ENCODE measurements around the gene KCNH1.

KCNH1 gene

GRCh38 chr1:210937846-210938245 lies 196.1 kb downstream of the KCNH1 start:
- Mint-ChIP-seq H3K4me1 (no peaks in the 10 kb centered on the region), H3K9me3 (no peaks in the 10 kb centered on the region), H3K36me3 (no peaks in the 10 kb centered on the region), H3K27me3 (no peaks in the 10 kb centered on the region), H3K4me3 (no peak overlapping the region), H3K27ac (no peak overlapping the region)
- no peak for ATAC-seq

DNA sequence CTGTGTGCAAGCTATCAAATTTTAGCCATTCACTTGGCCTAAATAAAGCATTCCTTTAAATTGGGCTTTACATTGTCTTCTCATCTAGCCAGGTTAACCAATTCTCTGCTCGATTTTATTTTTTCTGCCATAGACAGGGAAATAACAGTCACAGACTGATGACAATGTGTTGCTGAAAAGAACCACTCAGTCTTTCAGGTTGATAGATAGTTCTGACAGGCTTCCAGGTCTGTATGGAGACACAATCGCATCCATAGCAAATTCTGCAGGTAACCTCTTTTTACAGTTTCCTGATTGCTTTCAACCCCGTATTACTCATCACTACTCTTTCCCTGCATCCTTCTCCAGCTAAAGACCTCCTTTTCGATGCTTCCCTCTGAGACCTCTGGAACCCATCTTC lies 198.0 kb downstream of the KCNH1 start:
- peaks cover 3% of the 10 kb centered on the region for H3K9me3 Mint-ChIP-seq
- H3K27ac Mint-ChIP-seq: no peak overlapping the region
- no peak for ATAC-seq
- H3K4me1 Mint-ChIP-seq: no peaks in the 10 kb centered on the region
- no peak overlapping the region for H3K4me3 Mint-ChIP-seq
- H3K36me3 Mint-ChIP-seq: no peaks in the 10 kb centered on the region
- no peaks in the 10 kb centered on the region for H3K27me3 Mint-ChIP-seq

DNA sequence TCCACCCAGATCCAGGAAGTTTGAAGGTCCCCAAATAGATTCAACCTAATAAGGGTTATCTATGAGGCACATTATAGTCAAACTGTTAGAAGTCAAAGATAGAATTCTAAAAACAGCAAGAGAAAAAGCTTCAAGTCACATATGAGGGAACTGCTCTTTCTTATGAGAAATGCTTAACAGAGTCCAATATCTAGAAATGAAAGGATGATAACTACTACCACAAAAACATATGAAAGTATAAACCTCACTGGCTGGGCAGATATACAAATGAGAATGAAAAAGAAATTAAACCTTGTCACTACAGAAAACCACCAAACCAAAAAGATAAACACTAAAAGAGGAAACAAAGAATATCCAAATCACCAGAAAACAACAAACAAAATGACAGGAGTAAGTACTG lies 201.8 kb downstream of the KCNH1 start:
- peaks cover 7% of the 10 kb centered on the region for H3K9me3 Mint-ChIP-seq
- H3K36me3 Mint-ChIP-seq: no peaks in the 10 kb centered on the region
- no peaks in the 10 kb centered on the region for H3K4me1 Mint-ChIP-seq
- no peak overlapping the region for H3K4me3 Mint-ChIP-seq
- ATAC-seq: no peak
- H3K27ac Mint-ChIP-seq: no peak overlapping the region
- H3K27me3 Mint-ChIP-seq: peaks cover 6% of the 10 kb centered on the region

- Mint-ChIP-seq H3K4me1 (no peaks in the 10 kb centered on the region), H3K9me3 (peaks cover 9% of the 10 kb centered on the region), H3K27me3 (peaks cover 20% of the 10 kb centered on the region), H3K36me3 (peaks cover 7% of the 10 kb centered on the region), H3K27ac (no peak overlapping the region), H3K4me3 (no peak overlapping the region)
- no peak for ATAC-seq
These were observed 211.3 kb downstream of the KCNH1 start for GRCh38 chr1:210922666-210923065.

DNA sequence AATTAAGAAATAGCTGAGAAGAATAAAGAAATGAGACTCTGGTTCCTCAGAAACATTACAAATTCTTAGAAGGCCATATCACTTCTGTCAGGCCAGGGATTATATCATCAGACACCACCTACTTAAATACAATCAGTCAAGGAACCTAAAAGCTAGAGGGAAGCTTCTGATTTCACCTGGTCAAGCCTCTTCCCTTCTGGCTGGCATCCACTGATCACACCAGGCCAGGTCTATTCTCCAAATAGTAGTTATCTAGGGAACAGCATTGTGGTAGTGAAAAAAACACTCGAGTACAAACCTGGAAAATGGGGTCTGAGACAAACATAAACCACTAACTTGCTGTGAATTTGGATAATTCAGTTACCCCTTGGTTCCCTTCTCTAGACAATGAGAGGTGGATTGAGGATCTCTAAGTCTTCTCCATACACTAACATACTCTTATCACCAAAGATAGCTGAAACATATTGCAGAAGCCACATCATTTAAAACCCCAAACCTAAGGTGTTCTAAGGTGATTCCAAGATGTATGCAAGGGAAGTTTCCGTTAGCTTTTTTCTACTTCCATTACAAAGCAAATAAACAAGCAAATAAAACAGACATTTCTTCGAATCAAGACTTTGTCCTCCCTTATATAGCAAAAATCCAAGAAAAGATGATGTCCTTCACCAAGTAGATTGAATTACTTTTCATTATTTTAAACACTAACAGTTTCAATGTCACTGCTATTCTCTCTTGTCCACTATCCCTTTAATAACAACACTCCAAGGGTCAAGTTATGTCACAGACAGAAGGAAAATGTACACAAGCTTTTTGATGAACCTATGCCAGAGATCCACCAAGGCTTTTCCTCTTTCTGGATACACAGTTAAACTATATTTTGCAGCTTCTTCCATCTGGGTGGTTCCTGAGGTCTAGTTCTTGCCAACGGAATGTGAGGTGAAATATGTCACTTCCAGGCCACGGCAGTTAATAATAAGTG lies 212.9 kb downstream of the KCNH1 start:
- Mint-ChIP-seq H3K4me3 (no peak overlapping the region), H3K27ac (no peak overlapping the region), H3K4me1 (no peaks in the 10 kb centered on the region), H3K9me3 (no peaks in the 10 kb centered on the region), H3K36me3 (no peaks in the 10 kb centered on the region), H3K27me3 (peaks cover 12% of the 10 kb centered on the region)
- ATAC-seq: no peak

- peaks cover 9% of the 10 kb centered on the region for H3K27me3 Mint-ChIP-seq
- H3K36me3 Mint-ChIP-seq: no peaks in the 10 kb centered on the region
- no peak for ATAC-seq
- no peaks in the 10 kb centered on the region for H3K9me3 Mint-ChIP-seq
- H3K27ac Mint-ChIP-seq: no peak overlapping the region
- H3K4me3 Mint-ChIP-seq: no peak overlapping the region
- H3K4me1 Mint-ChIP-seq: no peaks in the 10 kb centered on the region
These were observed 213.7 kb downstream of the KCNH1 start for GRCh38 chr1:210920258-210920657.

- Mint-ChIP-seq H3K27ac (no peak overlapping the region), H3K9me3 (no peaks in the 10 kb centered on the region), H3K4me3 (no peak overlapping the region), H3K4me1 (no peaks in the 10 kb centered on the region), H3K27me3 (peaks cover 9% of the 10 kb centered on the region), H3K36me3 (no peaks in the 10 kb centered on the region)
- no peak for ATAC-seq
These were observed 215.1 kb downstream of the KCNH1 start for GRCh38 chr1:210918893-210919292.

DNA sequence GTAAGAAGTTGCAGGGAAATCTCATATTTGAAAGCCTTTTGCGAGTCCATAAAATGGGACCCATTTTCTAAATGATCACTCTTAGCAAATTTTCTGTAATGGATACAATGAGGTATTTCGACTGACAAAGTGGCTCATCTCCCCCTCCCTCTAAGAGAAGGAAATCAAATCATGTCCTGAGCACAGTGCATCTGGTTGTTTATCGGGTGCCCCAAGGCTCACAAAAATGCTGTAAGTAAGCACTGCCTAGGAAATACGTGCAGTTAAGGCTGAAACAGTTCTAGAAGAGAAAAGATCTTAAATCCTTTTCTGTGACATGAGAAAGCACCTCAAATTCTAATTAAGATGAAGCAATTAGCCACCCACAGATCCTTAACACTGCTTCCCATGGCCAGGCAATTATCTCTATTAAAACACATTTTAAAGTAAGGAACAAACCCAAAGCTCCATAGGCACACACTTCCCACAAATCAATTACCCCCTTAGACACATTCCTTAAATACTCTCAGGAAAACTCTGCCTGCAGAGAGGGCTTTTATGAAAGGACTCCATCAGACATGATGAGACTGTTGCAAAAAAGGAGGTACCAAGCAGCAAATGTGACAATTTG lies 216.3 kb downstream of the KCNH1 start:
- Mint-ChIP-seq H3K36me3 (no peaks in the 10 kb centered on the region), H3K27ac (no peak overlapping the region), H3K4me1 (no peaks in the 10 kb centered on the region), H3K4me3 (no peak overlapping the region), H3K27me3 (peaks cover 9% of the 10 kb centered on the region), H3K9me3 (no peaks in the 10 kb centered on the region)
- no peak for ATAC-seq

- H3K9me3 Mint-ChIP-seq: no peaks in the 10 kb centered on the region
- no peak for ATAC-seq
- no peak overlapping the region for H3K27ac Mint-ChIP-seq
- H3K27me3 Mint-ChIP-seq: peaks cover 9% of the 10 kb centered on the region
- H3K36me3 Mint-ChIP-seq: no peaks in the 10 kb centered on the region
- H3K4me3 Mint-ChIP-seq: no peak overlapping the region
- H3K4me1 Mint-ChIP-seq: no peaks in the 10 kb centered on the region
These were observed 217.4 kb downstream of the KCNH1 start for GRCh38 chr1:210916548-210916947.

DNA sequence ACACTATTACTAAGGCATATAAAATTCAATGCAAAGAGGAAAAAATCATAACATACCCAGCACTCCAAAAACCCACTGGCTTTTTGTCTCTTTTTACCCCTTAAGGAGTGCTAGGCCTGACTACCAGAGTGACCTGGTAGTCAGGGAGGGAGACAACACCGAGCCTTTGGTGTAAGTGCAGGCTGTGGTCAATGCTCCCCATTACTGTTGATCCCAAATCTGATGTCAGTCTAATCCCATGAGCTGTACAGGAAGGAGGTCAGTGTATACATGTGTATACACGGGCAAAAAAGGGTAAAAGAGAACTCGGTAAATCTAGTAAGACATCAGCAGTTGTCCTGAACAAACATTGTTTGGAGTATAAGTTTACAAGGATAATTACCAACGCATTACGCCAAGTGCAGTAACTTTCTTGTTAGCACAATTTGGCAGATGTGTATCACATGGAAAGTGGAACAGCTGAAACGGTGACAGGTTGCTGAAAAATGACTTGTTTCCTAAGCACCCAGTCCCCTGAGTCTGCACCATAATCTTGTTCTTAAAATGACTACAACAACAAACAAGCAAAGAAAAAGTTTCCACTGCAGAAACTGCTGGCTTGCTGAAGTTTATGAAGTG lies 217.9 kb downstream of the KCNH1 start:
- Mint-ChIP-seq H3K36me3 (no peaks in the 10 kb centered on the region), H3K27me3 (peaks cover 9% of the 10 kb centered on the region), H3K9me3 (no peaks in the 10 kb centered on the region), H3K4me3 (no peak overlapping the region), H3K4me1 (no peaks in the 10 kb centered on the region), H3K27ac (no peak overlapping the region)
- ATAC-seq: no peak

DNA sequence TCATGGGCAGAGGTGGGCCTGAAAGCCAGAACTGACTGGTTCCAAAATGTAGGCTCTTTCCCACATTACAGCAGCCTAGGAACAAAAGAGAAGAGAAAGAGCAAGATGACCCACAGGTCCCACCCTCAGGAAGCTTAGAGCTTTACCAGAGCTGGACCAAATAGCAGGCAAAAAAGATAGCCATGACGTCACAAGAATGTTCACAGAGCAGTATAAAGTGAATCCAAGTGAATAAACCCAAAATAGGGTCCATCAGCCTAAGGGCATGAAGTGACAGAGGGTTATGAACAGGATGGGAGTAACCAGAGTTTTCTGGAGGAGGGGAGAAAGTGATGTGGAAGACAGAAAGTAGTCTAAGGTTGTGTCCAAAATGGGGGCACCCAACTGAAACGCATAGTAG lies 221.2 kb downstream of the KCNH1 start:
- Mint-ChIP-seq H3K27ac (no peak overlapping the region), H3K4me1 (no peaks in the 10 kb centered on the region), H3K4me3 (no peak overlapping the region), H3K27me3 (peaks cover 10% of the 10 kb centered on the region), H3K9me3 (no peaks in the 10 kb centered on the region), H3K36me3 (no peaks in the 10 kb centered on the region)
- ATAC-seq: no peak

GRCh38 chr1:210910020-210910575 lies 223.8 kb downstream of the KCNH1 start:
- Mint-ChIP-seq H3K27me3 (peaks cover 12% of the 10 kb centered on the region), H3K27ac (no peak overlapping the region), H3K36me3 (no peaks in the 10 kb centered on the region), H3K4me1 (peaks cover 6% of the 10 kb centered on the region), H3K9me3 (no peaks in the 10 kb centered on the region), H3K4me3 (no peak overlapping the region)
- no peak for ATAC-seq

- Mint-ChIP-seq H3K27me3 (peaks cover 12% of the 10 kb centered on the region), H3K27ac (no peak overlapping the region), H3K9me3 (no peaks in the 10 kb centered on the region)
These were observed 225.2 kb downstream of the KCNH1 start for GRCh38 chr1:210908791-210909190.

DNA sequence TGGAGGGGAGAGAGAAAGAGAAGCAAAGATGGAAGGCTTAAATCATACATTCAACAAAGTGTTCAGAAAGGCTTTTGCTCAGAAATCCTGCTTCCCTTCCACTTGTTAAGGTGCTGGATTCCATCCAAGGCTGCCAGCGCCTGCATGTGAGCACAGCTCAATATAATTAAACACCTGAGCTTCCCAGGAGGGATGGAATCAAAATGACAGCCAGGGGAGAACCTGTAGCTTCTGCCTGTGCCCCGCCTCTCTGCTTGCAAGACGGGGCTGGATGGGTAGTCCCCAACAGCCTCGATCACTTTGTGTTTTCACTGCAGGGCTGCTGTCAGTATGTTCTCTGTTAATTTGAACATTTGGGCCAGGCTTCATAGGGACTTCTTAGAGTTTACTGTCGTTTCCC lies 225.7 kb downstream of the KCNH1 start:
- Mint-ChIP-seq H3K4me1 (peaks cover 6% of the 10 kb centered on the region), H3K9me3 (no peaks in the 10 kb centered on the region), H3K36me3 (no peaks in the 10 kb centered on the region), H3K27me3 (peaks cover 13% of the 10 kb centered on the region), H3K4me3 (no peak overlapping the region), H3K27ac (no peak overlapping the region)
- ATAC-seq: no peak

More at GRCh38 chr1:210908791-210909190, 225.2 kb downstream of the KCNH1 start:
- H3K4me1 Mint-ChIP-seq: peaks cover 6% of the 10 kb centered on the region
- H3K36me3 Mint-ChIP-seq: no peaks in the 10 kb centered on the region
- no peak overlapping the region for H3K4me3 Mint-ChIP-seq
- ATAC-seq: no peak

DNA sequence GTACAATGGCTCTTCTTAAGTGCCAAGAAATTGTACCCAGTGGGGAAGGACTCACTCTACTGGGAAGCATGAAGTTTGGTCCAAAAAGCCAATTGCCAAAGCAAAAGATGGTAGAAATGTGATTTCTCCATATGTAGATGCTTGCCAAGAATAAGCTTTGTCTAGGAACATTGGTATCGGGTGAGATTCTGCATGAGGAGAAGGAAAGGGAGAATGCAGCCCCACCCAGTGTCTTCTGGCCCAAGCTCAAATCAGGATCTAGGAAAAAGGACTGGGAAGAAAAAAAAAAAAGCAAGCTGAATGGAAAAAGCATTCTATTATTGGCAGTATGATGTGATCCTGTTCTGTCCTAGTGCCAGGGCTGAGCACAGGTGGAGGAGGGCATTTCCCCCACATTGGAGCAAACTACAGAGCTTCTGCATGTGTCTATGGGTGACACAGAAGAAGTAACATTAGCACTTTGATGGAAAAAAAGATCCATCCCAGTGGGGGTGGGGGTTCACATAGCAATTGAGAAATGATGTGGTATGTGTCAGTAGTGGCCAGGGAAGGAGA lies 226.6 kb downstream of the KCNH1 start:
- H3K36me3 Mint-ChIP-seq: no peaks in the 10 kb centered on the region
- no peak overlapping the region for H3K4me3 Mint-ChIP-seq
- ATAC-seq: no peak
- no peaks in the 10 kb centered on the region for H3K9me3 Mint-ChIP-seq
- H3K27me3 Mint-ChIP-seq: peaks cover 22% of the 10 kb centered on the region
- H3K4me1 Mint-ChIP-seq: peaks cover 6% of the 10 kb centered on the region
- no peak overlapping the region for H3K27ac Mint-ChIP-seq
